Activated T-helper 9 cell treated with anti-CD3 and anti-CD28 coated beads, Interleukin-2, amount 50 U/mL, for 16 hours (primary cell): ENCODE data around the gene AP5M1.
"Not testable (repeated sequence)": the region's sequence is repeated elsewhere in the genome, so short reads cannot be mapped to it uniquely, and the experiment has no call there.

Experiments
- DNase-seq: peaks from one replicate; pipeline ENCODE4 v3.0.0-alpha.2; 2020; ENCODE audit warnings: low read depth

The AP5M1 gene

DNA sequence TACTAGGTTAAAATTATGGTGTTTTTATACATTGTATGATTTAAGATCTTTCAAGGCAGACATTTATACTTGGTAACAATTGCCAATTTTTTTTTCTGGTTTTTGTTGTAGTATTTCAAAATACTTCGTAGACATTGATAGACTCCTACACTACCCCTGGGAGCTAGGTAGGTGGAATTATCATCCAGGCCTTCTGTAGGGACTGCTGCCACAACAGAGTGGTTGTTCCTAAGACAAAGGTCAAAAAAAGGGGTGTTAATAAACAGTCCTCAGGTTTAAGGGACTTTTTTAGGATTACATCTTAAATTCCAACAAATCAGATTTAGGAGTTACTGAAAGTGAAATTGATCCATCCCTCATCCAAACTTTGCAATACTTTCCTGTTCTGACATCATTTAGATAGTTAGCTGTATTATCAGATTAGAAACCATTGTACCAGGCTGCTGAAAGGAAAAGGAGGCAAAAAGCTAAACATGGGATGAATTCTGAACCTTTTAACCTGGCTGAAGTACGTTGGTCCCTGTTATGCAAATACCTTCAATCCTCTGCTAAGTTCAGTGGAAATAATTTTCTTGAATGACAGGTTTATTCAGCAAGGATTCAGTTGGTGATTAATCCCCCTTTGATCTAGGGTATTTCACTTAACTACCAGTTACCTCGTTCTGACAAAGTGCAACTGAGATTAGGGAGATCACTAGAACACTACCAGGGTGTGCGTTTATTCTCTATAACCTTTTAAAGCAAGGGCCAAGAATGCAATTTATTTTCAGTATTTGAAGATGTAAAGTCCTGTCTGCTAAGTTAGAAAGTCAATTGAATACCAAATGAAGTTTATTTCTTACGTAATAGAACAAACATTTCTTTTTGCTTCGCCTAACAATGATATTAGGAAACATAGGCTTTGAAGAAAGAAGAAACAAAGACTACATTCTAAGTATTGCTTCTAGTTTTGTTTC is 23.2 kb downstream of the AP5M1 start:
- DNase-seq: no peak

GRCh38 chr14:57293866-57294837 is 25.4 kb downstream of the AP5M1 start:
- no peak for DNase-seq

DNA sequence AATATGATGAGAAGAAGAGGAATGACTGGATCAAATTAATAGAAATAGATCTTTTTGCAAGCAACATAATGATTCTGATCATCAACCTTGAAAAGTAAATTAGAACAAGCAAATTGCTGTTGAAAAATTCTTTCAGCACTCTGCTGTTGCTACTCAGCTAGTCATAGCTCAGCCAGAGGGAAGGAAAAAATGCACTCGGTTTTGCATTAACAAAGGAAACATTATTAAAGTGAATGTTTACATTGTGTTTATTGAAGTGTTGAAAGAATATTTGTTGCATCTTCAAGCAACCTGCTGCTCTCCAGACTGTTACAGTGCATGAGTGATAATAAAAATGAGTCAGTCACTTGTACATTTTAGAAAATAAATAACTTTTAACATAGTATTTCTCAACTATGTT is 26.5 kb downstream of the AP5M1 start:
- no peak for DNase-seq

DNA sequence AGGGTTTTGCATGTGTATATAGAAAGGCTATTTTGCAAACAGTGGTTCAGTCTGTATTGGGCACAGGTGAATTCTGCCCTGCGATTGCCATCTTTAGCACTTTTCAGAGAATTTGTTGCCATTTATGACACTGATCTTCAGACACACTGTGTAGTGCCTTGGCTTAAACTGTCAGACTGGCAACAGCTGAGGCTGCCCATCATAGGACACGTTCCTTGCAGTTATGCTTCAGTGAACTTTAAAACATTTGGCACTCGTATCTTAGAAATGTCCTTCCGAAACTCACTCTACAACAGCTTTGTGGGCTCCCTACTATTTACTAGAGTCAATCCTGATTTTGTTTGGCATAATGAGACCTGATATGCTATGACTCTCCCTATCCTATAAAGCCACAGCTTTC is 29.1 kb downstream of the AP5M1 start:
- DNase-seq: no peak

- DNase-seq: no peak
Observed at GRCh38 chr14:57299511-57299910, 30.7 kb downstream of the AP5M1 start.

DNA sequence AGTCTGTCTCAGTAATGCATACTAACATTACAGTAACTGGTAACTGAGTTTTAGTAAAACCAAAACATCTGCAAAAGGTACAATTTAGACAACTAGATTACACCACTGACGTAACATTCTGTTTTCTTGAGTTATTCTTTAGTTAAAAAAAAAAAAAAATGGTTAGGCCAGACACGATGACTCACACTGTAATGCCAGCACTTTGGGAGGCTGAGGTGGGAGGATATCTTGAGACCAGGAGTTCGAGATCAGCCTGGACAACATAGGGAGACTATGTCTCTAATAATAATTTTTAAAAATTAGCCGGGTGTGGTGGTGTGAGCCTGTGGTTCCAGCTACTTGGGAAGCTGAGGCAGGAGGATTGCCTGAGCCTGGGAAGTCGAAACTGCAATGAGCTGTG is 34.1 kb downstream of the AP5M1 start:
- DNase-seq: no peak

GRCh38 chr14:57314396-57315089 is 45.8 kb downstream of the AP5M1 start:
- no peak for DNase-seq

GRCh38 chr14:57317248-57317833 is 48.6 kb downstream of the AP5M1 start:
- peak; percentile 37 for DNase-seq

GRCh38 chr14:57319636-57320192 is 50.9 kb downstream of the AP5M1 start:
- DNase-seq: no peak

GRCh38 chr14:57323721-57324120 is 55.0 kb downstream of the AP5M1 start:
- no peak for DNase-seq

GRCh38 chr14:57326253-57326652 is 57.5 kb downstream of the AP5M1 start:
- DNase-seq: no peak

- no peak for DNase-seq
Observed at GRCh38 chr14:57329833-57330232, 61.1 kb downstream of the AP5M1 start.

DNA sequence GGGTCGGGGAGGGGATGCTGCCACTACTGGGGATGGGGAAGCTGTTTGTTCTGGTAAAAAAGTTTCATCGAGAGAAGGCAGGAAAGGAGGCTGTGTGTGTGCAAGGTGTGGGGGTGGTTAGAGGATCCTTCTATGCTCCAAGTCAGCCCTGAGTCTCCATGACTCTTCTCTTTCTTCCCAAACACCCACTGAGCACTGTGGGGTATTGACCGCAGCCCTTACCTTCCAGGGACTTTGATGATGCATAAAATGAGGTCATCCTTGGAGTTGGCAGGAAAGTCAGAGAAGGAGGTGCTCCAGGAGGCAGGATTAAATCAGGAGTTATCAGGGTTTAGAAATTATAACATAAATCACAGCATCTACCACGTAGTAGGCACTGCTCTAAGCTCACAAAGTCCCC is 63.7 kb downstream of the AP5M1 start:
- not testable (repeated sequence) for DNase-seq

DNA sequence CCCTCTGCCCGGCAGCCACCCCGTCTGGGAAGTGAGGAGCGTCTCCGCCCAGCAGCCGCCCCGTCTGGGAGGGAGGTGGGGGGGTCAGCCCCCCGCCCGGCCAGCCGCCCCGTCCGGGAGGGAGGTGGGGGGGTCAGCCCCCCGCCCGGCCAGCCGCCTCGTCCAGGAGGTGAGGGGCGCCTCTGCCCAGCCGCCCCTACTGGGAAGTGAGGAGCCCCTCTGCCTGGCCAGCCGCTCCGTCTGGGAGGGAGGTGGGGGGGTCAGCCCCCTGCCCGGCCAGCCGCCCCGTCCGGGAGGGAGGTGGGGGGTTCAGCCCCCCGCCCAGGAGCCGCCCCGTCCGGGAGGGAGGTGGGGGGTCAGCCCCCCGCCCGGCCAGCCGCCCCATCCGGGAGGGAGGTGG is 65.0 kb downstream of the AP5M1 start:
- DNase-seq: not testable (repeated sequence)

DNA sequence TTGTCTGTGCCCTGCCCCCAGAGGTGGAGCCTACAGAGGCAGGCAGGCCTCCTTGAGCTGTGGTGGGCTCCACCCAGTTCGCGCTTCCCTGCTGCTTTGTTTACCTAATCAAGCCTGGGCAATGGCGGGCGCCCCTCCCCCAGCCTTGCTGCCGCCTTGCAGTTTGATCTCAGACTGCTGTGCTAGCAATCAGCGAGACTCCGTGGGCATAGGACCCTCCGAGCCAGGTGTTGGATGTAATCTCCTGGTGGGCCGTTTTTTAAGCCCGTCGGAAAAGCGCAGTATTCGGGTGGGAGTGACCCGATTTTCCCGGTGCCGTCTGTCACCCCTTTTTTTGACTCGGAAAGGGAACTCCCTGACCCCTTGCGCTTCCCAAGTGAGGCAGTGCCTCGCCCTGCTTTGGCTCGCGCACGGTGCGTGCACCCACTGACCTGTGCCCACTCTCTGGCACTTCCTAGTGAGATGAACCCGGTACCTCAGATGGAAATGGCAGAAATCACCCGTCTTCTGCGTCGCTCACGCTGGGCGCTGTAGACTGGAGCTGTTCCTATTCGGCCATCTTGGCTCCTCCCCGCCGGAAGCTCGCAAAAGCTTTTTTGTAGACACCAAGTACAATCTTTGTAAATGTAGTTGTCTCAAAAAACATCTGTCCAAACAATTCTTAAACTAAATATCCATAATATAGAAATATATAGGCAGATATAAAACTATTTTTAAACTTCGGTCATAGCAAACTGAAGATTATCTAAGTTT is 75.0 kb downstream of the AP5M1 start:
- not testable (repeated sequence) for DNase-seq

GRCh38 chr14:57345106-57345505 is 76.3 kb downstream of the AP5M1 start:
- no peak for DNase-seq

- no peak for DNase-seq
Observed at GRCh38 chr14:57346741-57347140, 78.0 kb downstream of the AP5M1 start.
